Activated CD4-positive, alpha-beta T cell treated with anti-CD3 and anti-CD28 coated beads, Interleukin-2, Interleukin-4, amounts not matched to agents 100 ng/mL and 50 ng/mL, durations not matched to agents 16 hours and 8 hours (primary cell): Measurements from ENCODE around the gene FOXF1.

Experiments
- DNase-seq: peaks from one replicate; pipeline ENCODE4 v3.0.0-alpha.2; 2020; ENCODE audit warnings: low spot score

FOXF1 gene

GRCh38 chr16:86492961-86493629 is 17.2 kb upstream of the FOXF1 start:
- no peak for DNase-seq

DNA sequence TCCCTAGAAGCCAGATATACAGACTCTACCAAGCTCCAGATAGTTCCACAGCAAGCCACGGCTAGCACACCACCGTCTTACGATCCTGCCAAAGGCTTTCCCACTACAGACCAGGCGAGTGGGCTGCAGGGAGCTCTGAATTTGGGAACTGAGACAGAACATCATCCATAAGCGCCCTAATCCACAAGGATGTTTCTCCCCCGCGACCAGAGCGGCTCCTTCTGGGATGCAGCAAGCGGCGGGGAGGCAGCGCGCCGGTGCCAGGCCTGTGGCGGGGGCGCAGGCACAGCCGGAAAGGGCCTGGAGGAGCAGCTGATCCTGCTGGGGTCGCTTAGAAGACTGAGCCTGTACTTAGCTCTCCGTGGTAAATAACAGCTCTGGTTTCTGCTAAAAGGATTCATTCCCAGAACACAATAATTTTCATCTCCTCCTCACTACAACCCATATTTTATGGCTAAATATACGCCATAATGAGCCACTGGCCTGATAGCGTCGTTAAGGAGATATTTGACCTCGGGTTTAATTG is 16.2 kb upstream of the FOXF1 start:
- no peak for DNase-seq

DNA sequence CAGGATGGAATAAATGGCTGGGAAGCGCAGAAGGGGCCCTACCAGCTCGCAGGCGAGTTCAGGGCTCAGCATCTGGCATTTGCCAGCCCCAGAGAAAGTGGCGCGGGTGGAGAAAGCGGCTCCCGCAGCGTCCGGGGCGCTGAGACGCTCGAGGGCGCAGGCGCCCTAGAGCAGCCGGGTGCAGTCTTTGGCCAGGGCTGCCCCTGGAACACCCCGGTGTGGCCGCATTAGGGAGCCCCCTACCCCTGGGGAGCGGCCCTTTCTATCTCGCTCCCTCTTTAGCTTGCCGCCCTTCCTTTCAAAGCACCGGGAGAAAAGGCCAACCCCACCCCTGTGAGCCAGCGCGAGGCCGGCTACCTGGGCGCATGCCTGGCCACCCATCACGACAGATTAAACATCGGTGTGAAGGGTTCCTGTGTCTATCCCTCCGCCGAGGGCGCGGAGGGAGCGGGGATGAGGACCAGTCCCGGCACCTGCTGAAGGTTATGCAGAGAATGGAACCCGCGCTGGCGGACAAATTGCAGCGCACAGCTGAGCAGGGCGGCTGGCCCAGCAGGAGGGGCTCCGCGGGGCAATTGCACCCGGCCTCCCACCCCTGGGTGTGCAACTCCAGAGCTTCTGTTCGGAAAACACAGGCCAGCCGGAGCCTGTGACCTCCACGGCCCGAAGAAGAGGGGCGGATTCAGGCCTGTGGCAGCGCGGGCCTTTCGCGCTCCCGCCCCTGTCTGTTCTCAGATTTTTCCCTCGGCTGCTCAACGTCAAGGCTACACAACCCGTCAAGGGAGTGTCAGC is 15.6 kb upstream of the FOXF1 start:
- no peak for DNase-seq

- DNase-seq = no peak
Observed at GRCh38 chr16:86495357-86495701, 15.0 kb upstream of the FOXF1 start.

- no peak for DNase-seq
Observed at GRCh38 chr16:86495756-86496261, 14.5 kb upstream of the FOXF1 start.

DNA sequence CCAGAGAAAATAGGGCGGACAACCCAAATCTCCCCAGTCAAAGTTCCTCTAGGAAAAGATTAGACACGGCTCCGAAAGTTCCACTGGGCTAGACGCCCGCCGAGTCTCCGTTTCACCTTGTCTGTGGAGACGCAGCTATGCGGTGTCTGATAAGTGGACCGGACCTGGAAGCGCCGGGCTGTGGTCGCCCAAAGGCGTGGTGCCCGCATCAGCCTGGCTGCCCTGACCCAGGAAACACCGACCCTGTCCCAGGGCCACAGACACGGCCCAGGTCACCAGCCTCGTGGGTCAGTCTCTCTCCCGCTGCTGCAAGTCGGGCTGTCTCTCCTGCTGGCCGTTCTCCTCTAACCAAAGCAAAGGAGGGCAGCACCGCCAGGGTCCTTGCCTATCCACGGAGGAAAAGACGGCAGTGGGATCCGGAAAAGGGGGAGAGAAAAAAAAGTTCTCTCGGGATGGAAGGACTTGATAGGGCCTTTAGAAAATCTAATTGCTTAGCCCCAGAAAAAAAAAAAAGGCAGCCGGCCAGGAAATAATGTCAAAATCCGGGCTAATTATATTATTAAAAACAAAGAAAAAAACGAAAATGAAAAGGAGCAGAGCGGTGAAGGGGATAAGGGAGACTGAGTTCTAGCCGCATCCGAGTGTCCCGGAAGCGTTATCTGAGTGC is 13.9 kb upstream of the FOXF1 start:
- DNase-seq = no peak

GRCh38 chr16:86496929-86497461 is 13.3 kb upstream of the FOXF1 start:
- no peak for DNase-seq

- no peak for DNase-seq
Observed at GRCh38 chr16:86497551-86498021, 12.7 kb upstream of the FOXF1 start.

DNA sequence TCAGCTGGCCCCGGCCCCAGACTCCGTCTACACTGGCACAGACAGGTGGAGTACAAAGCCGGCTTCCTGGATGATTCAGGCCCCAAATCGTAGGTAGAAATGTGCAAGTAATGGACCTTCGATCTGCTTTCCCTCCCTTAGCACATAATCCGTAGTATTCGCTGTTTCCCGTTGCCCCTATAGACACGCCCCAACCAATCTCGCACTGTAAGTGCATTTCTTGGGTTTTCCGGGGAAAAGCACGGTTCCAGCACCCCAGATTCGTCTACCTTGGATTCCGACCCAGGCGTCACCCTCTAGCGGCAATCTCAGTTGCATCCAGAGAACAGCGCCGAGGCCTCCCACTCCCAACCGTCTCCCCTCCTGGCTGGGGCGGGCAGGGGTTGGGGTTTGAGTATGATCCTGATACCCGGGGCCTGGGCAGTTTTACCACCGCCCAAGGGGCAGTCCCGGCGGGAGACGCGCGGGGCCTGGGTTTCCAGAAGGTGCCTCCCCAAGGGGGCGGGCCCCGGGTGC is 12.1 kb upstream of the FOXF1 start:
- no peak for DNase-seq

GRCh38 chr16:86498671-86499439 is 11.5 kb upstream of the FOXF1 start:
- no peak for DNase-seq

GRCh38 chr16:86499440-86499786 is 10.9 kb upstream of the FOXF1 start:
- no peak for DNase-seq

DNA sequence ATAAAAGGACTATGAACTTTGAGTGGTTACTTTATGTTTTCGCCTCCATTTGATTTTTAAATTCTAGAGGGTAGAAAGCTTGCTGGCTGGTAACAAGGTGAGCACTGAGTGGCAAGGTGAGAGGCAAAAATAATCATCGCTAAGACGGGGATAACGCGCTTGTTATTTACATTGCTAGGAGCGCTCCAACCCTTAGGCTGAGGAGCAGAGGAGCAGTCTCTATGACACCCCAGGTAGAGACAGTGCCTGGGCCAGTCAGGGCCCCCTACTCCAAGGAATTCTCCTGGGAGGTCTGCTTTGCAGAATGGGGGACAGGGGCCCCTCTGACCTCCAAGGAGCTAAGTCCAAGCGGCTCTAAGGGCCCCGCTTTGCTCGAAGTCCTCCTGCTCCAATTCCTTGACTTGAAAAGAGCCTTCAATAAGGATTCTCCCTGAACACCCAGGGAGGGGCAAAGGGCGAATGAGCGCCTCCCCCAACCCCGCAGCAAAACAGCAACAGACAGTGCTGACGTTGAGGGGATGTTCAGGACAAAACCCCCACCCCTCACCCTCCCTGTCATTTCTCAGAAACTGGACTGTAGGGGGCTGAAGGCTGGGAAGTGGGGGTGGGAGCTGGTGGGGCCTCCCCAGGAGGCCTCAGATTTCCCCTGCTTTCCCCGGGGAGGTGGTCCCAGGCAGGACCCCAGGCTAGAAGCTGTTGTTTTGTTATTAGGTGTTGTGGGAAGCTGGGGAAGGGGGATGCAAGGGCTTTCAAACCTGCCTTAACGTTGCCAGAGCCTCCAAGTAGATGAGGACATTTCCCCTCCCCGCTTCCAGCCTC is 10.2 kb upstream of the FOXF1 start:
- DNase-seq = no peak

GRCh38 chr16:86500708-86501510 is 9.4 kb upstream of the FOXF1 start:
- no peak for DNase-seq

- DNase-seq = no peak
Observed at GRCh38 chr16:86501989-86502855, 8.1 kb upstream of the FOXF1 start.

GRCh38 chr16:86502856-86503748 is 7.2 kb upstream of the FOXF1 start:
- DNase-seq = no peak

DNA sequence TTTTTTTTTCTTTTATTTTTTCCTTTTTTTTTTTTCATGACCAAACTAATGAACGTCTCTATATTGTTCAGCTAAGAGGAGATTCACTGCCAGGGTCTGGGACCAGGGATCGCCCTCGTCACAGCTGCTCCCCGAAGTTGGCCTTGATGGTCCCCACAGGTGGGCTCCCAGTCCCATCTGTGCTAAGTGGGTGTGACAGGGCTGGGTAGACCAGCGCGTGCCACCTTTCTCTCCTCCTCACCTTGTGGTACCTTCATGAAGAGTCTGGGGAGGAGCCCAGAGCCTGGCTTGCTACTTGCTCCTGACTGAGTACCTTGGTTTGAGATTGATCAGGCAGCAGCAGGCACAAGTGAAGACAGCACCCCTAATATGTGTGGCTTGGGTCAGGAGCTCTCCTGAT is 6.5 kb upstream of the FOXF1 start:
- no peak for DNase-seq

GRCh38 chr16:86504315-86505184 is 5.8 kb upstream of the FOXF1 start:
- no peak for DNase-seq
